K562 (cell line): ENCODE measurements around the gene USP49. TPM values are rescaled to one million over a fixed set of nuclear protein-coding genes. Genes with fewer than 3 reads are reported as not detected.

Source experiments
- ARID2 ChIP-seq: fragments of 450-650 bp; IDR thresholded peaks from 2 replicates; pipeline ENCODE4 v1.6.1; 2017; ENCODE audit warnings: antibody characterized with exemption, mild to moderate bottlenecking
- CHD1 ChIP-seq: fragments of 200-600 bp; sonication (generic); IDR thresholded peaks from one replicate; pipeline ENCODE4 v1.6.1; 2012; ENCODE audit warnings: mild to moderate bottlenecking, moderate library complexity, low read length, inconsistent platforms
- CTCFL ChIP-seq: IDR thresholded peaks from 2 replicates; pipeline ENCODE4 v1.6.1; 2011; ENCODE audit warnings: borderline replicate concordance, low read depth, mild to moderate bottlenecking, moderate library complexity, low read length; ENCODE audit not compliant: insufficient read depth, poor library complexity, severe bottlenecking
- ESRRB ChIP-seq: fragments of 250-450 bp; sonication (Bioruptor Pico); IDR thresholded peaks from 2 replicates; pipeline ENCODE4 v1.5.0; 2020; ENCODE audit warnings: mild to moderate bottlenecking, moderate library complexity, borderline replicate concordance
- ETV6 ChIP-seq, 3 experiments: fragments of 150-350 bp in 1 of 3; sonication (generic) in 1 of 3; formaldehyde crosslinking in 1 of 3; IDR thresholded peaks; 2 replicates each; pipeline versions ENCODE4 v1.6.1 to v1.8.0; 2014 to 2022; ENCODE audit warnings: borderline replicate concordance in 2 of 3, low read depth in 2 of 3, antibody characterized with exemption in 1 of 3, low read length in 1 of 3, mild to moderate bottlenecking in 1 of 3, missing genetic modification reagents in 1 of 3
- KAT7 ChIP-seq: sonication (generic); formaldehyde crosslinking; IDR thresholded peaks from 2 replicates; pipeline ENCODE4 v1.8.0; 2022; ENCODE audit warnings: missing genetic modification reagents, mild to moderate bottlenecking, borderline replicate concordance
- MCM7 ChIP-seq, 2 experiments: fragments of 450-650 bp; IDR thresholded peaks; 2 replicates each; pipeline ENCODE4 v1.6.1; 2016 to 2018
- NR2F6 ChIP-seq: fragments of 450-650 bp; formaldehyde crosslinking; IDR thresholded peaks from 2 replicates; pipeline ENCODE4 v1.4.0; 2020; ENCODE audit warnings: mild to moderate bottlenecking
- PRDM10 ChIP-seq: fragments of 450-650 bp; IDR thresholded peaks from 2 replicates; pipeline ENCODE4 v1.6.1; 2018; ENCODE audit not compliant: partially characterized antibody
- RBM25 ChIP-seq: fragments of 200-400 bp; formaldehyde crosslinking; IDR thresholded peaks from 2 replicates; pipeline ENCODE4 v1.6.1; 2018; ENCODE audit warnings: low read length, low read depth, moderate library complexity; ENCODE audit not compliant: severe bottlenecking
- SP2 ChIP-seq: IDR thresholded peaks from 2 replicates; pipeline ENCODE4 v1.6.1; 2011; ENCODE audit warnings: mild to moderate bottlenecking, low read depth, low read length, moderate library complexity; ENCODE audit not compliant: poor library complexity, severe bottlenecking; ENCODE audit errors: extremely low read depth
- TAF7 ChIP-seq: fragments of 450-650 bp; IDR thresholded peaks from 2 replicates; pipeline ENCODE4 v1.6.1; 2016; ENCODE audit warnings: missing genetic modification characterization, missing compliant biosample characterization
- TSHZ1 ChIP-seq: fragments of 250-450 bp; sonication (Bioruptor Pico); IDR thresholded peaks from 2 replicates; pipeline ENCODE4 v1.4.0; 2020; ENCODE audit warnings: mild to moderate bottlenecking, moderate library complexity
- ZNF41 ChIP-seq: fragments of 250-450 bp; sonication (Bioruptor Pico); conservative IDR thresholded peaks from 2 replicates; pipeline ENCODE4 v1.4.0; 2020; ENCODE audit warnings: mild to moderate bottlenecking
- ZNF584 ChIP-seq: fragments of 200-800 bp; sonication (Bioruptor generic); IDR thresholded peaks from 2 replicates; pipeline ENCODE4 v1.6.1; 2016; ENCODE audit warnings: low read depth, mild to moderate bottlenecking, missing genetic modification characterization, missing compliant biosample characterization
- polyA plus RNA-seq, 8 experiments: library from polyadenylated mRNA; depleted of rRNA in 4 of 8; stranded (reverse) in 5 of 8; unstranded in 3 of 8; fragments of >200 nt; fragmentation: Nextera tagmentation in 2 of 8; fragmentation: Illumina TruSeq in 1 of 8; extraction: Ambion mirVana in 2 of 8; extraction: Trizol in 1 of 8; gene quantifications; 2 replicates each; pipeline versions ENCODE4 v1.2.1 to v1.2.3, GENCODE V29; 2011 to 2014; ENCODE audit warnings: inconsistent platforms in 1 of 8, missing spikeins in 1 of 8
- total RNA-seq, 7 experiments: library from RNA; depleted of rRNA in 6 of 7; stranded (reverse); fragments of >200 nt in 6 of 7; fragmentation: Illumina TruSeq in 2 of 7; extraction: Trizol in 2 of 7; gene quantifications; 2 replicates each; pipeline versions ENCODE4 v1.2.1 to v1.2.3, GENCODE V29; 2011 to 2021; ENCODE audit warnings: low replicate concordance in 1 of 7

USP49 gene
- total and polyA plus RNA-seq, 9 of the 15 experiments (the other 6 are each of a cell fraction or from before 2014, with no cell fraction given): 1.0 to 9.9 (median 6.5) TPM

- no peak for TF ChIP-seq TSHZ1 (CRISPR knock-in tag)
- no peak for TF ChIP-seq MCM7 (IDR thresholded peaks at IDR 0.05)
- no peak for TF ChIP-seq NR2F6
- TF ChIP-seq TAF7: no peak
- TF ChIP-seq CHD1: no peak
- no peak for TF ChIP-seq ZNF584 (CRISPR knock-in tag)
- TF ChIP-seq KAT7: no peak
- peak; percentile 89 for TF ChIP-seq RBM25
- no peak for TF ChIP-seq ARID2
- no peak for TF ChIP-seq ZNF41 (CRISPR knock-in tag)
- peak; percentile 19 for TF ChIP-seq SP2
- TF ChIP-seq PRDM10: peak; percentile 39
- TF ChIP-seq ESRRB (CRISPR knock-in tag): no peak
- no peak for TF ChIP-seq ETV6 (IDR thresholded peaks at IDR 0.05; ENCODE audit: borderline replicate concordance in 1 of 2, low read depth in 2 of 2, low read length in 1 of 2)
- TF ChIP-seq ETV6 (CRISPR knock-in tag; IDR thresholded peaks at IDR 0.05; ENCODE audit: borderline replicate concordance): no peak
- TF ChIP-seq CTCFL: no peak
Observed at GRCh38 chr6:41895300-41896233, at the start of gene USP49 (continued).
